DMS153 treated with DMSO at 0.1 percent for 48 hours (cell line): ENCODE data around the gene ATP6V1G3.
"Not testable (repeated sequence)": the region's sequence is repeated elsewhere in the genome, so short reads cannot be mapped to it uniquely, and the experiment has no call there.

Experiments used
- DNase-seq: peaks from one replicate; lab custom pipeline; 2025; ENCODE audit not compliant: unreplicated experiment; lab: John Stamatoyannopoulos, UW

The ATP6V1G3 gene

DNA sequence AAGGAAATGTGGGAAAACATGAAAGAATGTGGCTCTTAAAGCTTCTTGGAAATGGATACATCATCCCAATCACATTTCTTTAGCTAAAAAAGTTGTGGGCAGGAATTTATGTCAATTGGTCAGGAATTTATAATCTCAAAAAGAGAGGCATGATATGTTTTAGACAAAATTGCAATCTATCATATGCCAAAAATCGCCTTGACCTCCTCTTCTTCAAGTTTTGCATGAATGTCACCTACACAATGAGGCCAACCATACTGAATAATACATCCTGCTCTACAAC lies 42.4 kb downstream of the ATP6V1G3 start:
- no peak for DNase-seq

DNA sequence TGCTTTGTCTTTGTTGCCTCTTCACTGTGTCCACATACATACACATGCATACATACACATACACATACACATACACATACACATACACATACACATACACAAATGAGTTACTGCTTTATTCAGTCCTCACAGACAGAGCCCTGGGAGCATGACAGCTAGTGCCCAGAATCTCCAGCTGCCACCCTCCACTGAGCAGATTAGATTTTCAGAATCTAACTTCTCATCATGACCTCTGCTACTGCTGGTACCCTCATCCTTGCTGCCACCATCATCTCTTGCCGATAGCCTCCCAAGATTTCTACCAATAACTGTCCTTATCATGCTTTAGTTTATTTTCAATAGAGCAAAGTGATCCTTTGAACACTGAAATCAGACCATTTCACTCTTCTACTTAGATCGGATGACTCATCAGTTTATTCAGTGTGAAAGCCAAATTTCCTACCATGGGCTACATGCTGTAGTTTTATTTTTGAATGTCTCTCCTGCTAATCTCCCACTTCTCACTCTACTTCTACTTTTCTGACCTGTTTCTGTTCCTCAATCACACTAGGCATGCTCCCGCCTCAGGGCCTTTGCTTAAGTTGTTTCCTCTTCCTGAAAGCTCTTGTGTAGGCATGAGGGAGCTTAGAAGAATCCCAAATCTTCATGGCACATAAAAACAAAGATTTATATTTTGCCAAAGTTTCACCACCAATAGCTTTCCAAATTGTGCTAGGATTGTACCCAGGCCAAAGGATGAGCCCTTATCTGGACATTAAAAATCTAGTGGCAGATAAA lies 43.0 kb downstream of the ATP6V1G3 start:
- no peak for DNase-seq

DNA sequence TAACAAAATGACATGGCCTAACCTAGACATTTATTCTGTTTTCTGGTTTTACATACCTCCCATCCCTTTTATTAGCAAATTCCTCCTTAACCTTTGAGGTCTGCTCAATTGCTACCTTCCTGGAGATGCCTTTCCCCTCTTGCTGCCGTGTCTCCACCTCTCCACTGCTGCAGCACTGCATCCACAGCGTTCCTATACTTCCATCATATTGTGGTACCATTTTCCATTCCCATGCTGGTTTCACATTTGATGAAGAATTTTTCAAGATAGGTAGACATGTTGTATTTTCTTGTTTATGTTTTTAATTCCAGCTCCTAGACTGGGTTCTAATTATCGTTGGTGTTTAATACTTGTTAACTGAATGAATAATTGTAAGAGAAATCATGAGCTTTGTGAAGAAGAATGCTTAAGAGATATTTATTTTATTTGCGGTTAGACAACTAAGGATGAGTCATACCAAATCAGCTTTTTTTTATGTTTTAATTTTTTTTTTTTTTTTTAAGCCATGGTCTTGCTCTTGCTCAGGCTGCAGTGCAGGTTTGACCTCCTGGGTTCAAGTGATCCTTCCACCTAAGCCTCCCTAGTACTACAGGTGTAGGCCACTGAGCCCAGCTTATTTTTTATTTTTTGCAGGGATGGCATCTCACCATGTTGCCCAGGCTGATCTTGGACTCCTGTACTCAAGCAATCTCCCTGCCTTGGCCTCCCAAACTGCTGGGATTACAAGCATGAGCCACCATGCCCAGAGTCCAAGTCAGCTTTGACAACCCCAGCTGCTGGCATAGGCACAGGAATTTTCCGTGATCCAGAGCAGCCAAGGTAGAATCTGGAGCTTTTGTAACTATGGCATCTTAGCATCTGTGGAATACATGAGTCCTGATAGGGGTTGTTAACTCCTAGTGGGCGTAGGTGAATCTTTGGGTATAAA lies 44.0 kb downstream of the ATP6V1G3 start:
- DNase-seq, result no peak

DNA sequence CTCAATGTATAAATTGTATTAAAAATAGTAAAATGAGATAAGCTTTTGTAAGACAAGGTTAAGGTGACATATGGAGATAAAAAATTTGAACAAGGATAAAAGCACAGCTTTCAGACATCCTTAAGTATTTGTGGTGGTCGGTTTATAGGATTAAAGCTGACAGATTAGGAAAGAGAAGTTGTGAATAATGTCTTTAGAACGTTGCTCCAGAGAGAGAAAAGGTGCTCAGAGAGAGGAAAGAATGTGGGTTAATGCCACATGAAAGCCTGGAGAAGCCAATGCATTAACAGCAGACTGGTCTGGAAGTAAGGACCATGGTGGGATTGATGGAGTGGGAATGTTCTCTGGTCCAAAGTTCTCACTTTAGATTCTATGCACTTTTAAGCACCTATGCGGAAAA lies 44.8 kb downstream of the ATP6V1G3 start:
- DNase-seq, result no peak

DNA sequence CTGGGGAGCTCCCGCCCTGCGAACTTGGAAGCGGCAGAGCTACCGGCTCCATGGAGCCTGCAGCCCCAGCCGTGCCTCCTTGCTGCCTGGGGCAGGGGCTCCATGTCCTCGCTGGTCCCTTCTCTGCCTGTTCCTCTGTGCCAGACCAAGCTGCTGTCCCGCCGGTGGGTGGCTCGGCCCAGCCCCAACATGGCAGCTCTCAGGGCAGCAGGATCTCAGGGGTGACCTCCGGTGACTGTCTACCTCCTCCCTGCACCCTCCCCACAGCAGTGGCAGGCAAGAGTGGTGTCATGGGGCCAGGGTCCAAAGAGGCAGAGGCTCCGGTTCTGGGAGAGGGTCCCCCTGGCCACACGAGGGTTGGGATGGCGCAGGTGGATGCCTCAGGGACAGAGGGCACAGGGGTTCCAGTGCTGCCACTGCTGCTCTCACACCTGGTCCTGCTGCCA lies 45.8 kb downstream of the ATP6V1G3 start:
- no peak for DNase-seq

DNA sequence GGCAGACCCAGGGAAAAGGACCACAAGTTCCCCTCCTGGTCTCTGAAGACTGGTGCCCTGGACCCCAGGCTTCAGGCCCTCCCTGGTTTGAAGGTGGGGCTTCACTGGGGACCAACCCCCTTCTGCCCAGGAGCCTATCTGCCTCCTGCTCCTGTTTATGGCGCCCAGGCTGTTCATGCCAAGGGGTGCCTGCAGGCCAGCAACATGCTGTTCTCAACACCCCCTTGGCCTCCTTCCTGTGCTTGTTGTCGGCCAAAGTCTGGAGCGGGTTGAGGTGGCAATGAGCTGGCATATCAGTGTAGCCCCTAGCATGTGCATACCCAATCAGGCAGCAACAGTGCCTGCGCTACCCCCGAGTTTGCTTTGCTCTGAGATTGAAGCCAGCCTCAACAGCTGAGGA lies 46.3 kb downstream of the ATP6V1G3 start:
- DNase-seq, result no peak

DNA sequence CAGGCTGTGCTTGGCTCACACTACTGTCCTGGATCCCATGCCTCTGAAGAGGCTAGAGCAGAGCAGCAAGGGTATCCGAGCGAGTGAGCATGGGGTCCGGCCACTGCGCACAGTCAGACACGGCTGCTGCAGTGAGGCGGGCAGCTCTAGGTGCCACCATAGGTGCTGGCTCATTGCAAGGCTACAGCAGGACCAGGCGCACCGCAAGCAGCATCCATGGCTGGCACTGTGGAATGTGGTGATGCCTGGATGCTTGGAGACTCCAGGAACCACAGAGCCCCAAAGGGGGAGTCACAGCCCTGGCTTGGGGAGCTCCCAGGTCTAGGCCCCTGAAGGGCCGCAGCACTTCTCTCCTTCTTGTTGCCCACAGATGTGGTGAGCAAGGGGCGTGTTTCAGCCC lies 47.2 kb downstream of the ATP6V1G3 start:
- DNase-seq, result no peak

DNA sequence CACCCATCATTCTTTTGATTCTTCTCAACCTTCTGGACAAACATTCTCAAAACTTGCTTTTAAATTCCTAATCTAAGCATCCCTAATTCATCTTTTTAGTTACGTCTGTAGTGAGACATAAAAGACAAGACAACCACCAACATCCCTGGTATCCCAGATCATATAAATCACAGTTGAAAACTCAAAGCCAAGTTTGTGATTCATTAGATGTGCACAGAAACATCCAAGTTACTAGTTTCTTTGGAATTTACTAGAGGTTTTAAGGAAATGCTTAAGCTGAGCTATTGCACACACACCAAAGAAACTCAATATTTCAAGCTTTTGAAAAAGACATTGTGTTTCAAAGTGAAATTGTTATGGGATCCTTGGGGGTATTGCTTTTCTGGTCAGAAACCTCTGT lies 47.6 kb downstream of the ATP6V1G3 start:
- DNase-seq, result no peak

DNA sequence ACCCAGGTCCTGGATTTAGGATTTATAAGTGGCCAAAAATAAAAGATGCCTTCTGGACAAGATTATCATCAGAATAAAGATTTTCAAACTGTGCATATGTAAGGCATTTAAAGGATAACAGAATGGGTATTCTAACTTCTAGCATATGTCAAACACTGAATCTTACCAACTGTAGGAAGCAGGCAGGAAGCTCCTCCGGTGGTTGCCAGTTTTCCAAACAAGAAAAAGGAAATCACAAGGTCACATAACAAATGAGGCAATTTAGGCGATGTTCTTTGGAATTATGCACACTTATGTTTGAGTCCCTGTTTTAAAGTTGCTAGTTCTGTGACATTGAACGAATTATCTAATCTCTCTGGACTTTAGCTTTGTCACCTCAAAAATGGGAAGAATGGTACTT lies 48.9 kb downstream of the ATP6V1G3 start:
- no peak for DNase-seq

DNA sequence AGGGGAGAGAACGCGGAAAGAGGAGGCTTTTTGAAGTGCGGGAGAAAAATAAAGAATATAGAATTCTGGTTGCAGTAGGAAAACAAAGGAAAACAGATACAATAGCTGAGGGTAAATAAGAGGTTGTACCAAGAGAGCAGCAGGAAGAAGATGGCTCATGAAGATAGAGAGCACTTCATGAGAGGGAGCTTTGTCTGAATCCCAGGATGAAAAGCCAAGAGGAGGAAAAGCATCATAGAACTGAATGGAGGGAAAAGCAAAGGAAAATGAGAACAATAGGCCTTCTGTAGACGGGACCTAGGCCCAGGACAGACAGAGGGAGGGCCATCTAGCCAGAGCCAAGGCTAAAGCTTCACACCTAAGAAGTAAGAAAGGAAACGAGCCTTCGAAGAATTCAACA lies 49.5 kb downstream of the ATP6V1G3 start:
- no peak for DNase-seq

DNA sequence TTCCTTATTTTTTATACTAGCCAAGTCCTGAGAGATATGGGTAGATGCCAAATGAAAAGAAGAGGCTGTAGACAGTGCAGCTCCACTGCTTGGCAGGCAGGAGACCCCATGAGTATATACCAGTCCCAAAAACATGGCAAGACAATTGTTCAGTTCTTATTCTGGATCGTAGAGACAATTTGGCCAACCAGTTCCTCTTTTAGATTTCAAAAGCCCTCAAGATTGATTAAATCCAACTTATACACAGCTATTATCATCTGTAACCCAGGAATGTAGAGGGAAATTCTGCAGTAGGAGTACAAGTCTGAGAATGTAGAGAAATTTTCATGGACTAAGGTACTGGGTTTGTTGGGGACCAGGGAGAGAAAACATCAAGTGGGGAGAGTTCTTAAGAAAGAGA lies 50.3 kb downstream of the ATP6V1G3 start:
- DNase-seq, result no peak

DNA sequence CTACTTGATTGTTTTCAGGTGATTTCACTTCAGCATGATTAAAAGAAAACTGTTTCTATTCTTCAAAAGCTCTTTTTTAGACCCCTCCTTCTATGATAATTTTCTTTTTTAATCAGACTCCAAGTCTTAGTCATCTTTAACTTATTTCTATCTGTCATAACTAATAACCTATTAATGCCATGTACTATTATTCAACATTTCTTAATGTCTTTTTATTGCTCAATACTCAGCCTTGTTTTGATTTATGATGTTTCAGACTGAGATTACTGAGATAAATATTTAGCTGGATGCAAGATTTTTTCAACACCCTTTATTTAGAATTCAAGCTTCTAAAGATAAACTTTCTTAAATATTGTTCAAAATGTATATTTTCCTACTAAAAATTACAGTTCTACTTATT lies 53.6 kb downstream of the ATP6V1G3 start:
- DNase-seq, result no peak

DNA sequence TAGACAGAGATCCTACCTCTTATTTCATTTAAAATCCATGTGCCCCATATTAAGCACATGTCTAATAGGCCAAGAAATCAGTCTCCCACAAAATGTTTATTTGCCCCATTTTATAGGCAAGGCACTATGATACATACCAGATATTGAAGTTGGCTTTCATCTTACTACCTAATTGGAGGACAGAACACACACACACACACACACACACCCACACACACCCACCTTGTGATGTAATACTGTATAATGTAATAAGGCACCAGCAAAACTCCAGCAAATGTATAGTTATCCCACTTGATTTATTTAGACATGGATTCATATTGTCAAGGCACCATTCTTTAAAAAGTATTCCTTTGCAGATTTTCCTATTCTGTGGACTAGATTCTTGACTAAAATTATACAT lies 56.8 kb downstream of the ATP6V1G3 start:
- no peak for DNase-seq

DNA sequence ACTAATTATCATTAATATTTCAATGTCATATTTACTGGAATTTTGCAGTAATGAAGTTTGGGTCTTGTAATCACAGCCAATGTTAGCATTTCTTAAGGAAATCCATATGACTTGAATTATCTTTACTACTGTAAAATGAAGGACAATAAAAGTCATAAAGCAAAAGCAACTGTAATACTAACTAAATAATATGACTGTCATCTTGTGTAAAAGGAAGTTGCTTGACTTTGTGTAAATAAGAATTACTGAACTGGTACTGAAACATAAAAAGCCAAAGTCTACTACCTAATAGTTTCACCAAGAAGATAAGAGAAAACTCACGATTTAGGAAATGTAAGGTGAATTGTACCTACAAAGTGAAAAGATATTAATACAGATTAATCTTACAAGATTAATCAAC lies 57.5 kb downstream of the ATP6V1G3 start:
- DNase-seq, result no peak

DNA sequence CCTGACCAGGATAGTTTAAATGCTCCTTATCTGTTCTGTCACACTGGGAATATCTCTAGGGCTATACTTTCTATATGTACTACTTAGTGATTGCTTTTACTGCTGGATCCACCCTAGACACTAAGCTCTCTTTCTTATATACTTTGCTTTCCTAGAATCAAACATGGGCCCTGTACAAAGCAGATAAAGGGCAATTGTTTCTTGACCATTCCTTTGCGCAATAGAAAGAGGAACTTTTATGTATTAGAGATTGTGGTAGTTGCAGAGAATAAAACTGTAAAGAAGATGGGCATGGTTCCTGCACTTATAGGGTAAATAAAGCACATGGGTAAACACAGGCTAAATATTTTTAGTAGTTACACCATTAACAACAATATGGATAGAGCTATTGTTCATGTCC lies 58.8 kb downstream of the ATP6V1G3 start:
- DNase-seq, result no peak

DNA sequence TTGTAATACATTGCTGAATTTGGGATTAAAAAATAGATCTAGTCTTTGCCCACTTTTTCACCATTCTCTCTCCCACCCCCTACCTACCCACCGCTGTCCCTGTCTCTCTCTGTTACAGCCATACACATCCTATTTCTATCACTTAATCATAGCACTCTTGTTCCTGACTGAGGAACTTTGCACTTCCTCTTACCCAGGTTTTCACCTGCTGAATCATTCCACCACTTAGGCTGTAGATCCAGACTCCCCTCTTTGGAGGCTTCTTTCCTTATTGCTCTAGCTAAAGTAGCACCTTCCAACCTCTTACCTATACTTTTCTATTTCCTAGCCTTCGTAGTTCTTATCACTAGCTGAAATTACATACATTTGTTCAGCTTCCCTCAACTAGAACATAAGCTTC lies 59.6 kb downstream of the ATP6V1G3 start:
- no peak for DNase-seq

DNA sequence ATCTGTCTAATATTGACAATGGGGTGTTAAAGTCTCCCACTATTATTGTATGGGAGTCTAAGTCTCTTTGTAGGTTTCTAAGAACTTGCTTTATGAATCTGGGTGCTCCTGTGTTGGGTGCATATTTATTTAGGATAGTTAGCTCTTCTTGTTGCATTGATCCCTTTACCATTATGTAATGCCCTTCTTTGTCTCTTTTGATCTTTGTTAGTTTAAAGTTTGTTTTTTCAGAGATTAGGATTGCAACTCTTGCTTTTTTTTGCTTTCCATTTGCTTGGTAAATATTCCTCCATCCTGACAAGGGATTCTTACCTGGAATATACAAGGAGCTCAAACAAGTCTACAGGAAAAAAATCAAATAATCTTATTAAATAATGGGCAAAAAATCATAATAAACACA lies 63.1 kb downstream of the ATP6V1G3 start:
- DNase-seq, result not testable (repeated sequence)
